Measurements from ENCODE around the gene PTPRU.

The PTPRU gene

DNA sequence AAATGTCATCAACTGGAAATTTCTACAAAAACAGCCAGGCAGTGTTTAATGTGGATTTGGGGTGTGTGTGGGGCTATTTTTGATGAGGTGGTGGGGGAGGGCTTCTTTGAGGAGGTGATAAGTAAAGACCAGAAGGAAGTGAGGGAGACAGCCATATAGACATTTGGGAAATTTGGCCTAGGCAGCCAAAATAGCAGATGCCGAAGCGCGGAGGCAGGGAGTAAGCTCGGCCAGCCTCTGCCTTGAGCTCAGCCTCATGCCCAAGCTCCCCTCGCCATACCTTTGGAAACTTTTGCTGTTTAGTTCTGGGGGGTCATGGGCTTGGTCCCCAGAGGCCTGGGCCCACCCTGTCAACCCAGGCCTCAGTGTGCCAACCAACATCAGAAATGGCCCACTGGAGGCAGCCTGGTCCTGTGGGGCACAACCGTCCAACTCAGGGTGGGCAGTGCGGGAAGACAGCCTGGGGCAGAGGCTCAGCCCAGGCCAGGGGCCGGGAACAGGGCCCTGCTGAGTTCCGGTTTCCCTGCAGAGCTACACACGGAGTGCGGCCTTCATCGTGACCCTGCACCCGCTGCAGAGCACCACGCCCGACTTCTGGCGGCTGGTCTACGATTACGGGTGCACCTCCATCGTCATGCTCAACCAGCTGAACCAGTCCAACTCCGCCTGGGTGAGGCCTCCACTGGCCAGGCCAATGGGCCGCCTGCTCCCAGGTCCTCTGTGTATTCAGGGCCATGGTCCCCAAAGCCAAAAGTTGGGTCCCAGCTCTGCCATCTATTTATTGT is 84.0 kb downstream of the PTPRU start:
- DNase-seq = no peak

DNA sequence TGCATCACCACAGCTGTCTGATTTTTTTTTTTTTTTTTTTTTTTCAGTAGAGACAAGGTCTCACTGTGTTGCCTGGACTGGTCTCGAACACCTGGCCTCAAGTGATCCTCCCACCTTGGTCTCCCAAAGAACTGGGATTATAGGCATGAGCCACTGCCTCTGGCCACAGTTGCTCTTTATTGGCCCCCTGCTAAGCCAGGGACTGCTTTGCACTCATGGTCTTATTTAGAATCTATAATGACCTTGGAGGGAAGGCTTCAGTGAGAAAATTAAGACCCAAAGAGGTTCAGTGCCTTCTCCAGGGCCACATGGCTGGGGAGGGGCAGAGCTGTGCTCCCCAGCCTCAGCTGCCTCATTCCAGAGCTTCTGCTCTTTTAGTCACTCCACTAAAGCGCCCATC is 84.9 kb downstream of the PTPRU start:
- DNase-seq = no peak

DNA sequence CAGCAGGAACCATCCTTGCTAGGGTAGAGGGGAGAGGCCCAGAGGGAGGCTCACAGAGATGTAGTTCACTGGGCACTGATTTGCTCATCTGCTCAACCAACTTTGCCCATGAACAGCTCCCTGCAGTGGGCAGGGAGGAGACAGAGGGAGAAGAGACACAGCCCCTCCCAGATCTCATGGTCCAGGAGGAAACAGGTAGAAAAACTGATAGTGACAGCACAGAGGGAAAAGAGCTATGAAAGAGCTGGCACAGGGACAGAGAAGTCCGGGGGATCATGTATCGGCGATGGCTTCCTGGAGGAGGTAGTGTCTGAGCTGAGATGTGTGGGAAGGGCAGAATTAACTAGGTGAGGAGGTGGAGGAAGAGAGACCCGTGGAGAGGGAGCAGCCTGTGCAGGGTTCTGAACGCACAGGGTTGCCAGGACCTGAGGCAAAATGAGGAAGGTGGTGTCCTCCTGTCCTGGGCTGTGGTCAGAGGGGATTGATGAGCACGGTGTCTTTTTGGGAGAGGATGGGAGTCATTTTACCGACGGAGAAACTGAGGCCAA is 85.9 kb downstream of the PTPRU start:
- DNase-seq = no peak

DNA sequence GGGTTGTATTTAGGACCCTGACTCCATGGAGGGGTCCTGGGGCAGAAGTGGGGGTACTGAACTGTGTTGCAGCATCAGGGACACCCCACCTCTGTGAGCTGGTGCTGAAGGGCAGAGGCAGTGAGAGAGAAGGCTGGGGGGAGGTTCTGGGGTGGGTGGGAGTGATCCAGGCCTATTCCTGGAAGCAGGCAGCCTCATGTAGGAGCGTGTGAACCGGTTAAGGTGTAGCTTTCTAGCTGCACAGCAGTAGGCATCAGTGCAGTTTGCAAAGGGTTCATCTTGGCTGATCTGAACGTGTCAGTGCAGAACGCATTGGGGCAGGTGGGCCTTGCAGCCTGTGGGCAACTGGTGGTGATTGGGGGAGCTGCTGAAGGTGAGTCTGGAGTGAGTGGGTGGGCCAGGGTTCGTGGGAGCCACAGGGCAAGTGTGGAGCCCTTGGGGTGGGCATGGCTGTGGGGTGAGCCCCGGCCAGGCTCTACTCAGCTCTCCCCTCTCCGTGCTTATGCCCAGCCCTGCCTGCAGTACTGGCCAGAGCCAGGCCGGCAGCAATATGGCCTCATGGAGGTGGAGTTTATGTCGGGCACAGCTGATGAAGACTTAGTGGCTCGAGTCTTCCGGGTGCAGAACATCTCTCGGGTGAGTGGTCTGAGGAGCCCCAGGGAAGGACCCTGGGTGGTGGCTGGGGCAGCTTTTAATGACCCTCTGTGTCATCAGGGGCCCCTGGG is 86.7 kb downstream of the PTPRU start:
- DNase-seq = no peak

DNA sequence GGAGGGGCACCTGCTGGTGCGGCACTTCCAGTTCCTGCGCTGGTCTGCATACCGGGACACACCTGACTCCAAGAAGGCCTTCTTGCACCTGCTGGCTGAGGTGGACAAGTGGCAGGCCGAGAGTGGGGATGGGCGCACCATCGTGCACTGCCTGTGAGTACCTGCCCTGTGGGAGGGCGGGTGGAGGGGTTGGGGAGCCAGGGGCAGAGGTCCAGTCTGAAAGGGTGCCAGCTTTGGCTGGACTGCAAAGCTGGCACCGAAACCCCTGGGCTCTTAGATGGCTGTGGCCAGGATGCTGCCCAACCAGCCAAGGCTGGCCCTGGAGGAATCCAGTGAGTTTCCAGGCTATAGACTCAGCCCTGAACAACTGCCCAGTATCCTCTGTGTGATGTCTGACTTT is 87.3 kb downstream of the PTPRU start:
- no peak for DNase-seq

DNA sequence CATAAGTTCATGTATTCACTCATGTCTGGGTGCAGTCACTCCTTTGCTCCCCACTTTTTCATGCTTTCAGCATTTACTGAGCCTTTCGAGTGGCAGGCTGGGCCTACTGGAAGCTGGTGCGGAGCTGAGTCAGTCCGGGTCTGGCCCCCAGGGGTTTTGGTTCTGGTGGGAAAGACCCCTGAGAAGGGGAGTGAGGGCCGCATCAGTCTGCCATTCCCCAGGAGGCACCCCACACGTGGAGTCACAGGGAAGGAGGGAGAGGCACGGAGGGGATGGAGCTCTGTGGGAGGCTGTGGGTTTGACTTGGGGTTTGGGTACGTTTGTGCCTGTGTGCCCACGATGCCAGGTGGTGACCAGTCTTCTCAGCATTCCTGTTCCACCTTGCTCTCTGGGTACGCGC is 87.9 kb downstream of the PTPRU start:
- DNase-seq = no peak

DNA sequence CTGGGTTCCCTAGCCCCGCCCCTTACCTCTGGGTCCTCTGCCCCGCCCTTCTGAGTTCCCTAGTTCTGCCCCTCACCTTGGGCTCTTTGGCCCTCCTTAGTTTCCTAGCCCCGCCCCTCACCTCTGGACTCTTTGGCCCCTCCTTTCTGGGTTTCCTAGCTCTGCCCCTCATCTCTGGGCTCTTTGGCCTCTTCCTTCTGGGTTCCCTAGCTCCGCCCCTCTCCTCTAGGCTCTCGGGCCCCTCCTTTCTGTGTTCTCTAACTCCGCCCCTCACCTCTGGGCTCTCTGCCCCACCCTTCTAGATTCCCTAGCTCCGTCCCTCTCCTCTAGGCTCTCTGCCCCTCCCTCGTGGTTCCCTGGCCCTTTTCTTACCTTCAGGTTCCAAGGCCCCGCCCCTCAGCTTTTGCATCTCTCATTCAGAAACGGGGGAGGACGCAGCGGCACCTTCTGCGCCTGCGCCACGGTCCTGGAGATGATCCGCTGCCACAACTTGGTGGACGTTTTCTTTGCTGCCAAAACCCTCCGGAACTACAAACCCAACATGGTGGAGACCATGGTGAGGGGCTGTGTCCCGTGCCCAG is 88.5 kb downstream of the PTPRU start:
- DNase-seq = no peak

DNA sequence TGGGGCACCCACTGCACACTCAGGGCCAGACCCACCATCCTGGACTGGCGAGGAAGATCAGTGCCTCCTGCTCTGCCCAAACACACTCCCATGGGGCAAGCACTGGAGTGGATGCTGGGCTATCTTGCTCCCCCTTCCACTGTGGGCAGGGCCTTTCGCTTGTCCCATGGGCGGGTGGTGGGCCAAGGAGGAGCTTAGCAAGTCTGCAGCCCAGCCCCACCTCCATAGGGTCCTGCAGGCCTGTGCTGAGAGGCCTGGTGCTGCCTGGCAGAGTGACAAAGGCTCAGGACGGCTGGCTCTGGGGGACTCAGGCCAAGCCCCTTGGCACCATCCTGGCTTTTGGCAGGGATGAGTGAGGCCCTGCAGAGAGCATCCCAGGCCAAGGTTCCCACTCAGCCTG is 89.4 kb downstream of the PTPRU start:
- no peak for DNase-seq

DNA sequence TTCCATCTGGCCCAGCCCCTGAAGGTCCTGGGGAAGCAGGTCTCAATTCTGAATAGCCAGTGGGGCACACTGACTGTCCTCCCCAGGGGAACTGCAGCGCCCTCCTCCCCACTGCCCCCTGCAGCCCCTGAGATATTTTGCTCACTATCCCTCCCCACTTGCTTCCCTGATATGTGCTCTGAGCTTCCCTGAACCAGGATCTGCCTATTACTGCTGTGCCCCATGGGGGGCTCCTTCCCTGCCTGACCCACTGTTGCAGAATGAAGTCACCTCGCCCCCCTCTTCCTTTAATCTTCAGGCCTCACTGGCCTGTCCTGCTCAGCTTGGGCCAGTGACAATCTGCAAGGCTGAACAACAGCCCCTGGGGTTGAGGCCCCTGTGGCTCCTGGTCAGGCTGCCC is 89.8 kb downstream of the PTPRU start:
- DNase-seq = no peak

DNA sequence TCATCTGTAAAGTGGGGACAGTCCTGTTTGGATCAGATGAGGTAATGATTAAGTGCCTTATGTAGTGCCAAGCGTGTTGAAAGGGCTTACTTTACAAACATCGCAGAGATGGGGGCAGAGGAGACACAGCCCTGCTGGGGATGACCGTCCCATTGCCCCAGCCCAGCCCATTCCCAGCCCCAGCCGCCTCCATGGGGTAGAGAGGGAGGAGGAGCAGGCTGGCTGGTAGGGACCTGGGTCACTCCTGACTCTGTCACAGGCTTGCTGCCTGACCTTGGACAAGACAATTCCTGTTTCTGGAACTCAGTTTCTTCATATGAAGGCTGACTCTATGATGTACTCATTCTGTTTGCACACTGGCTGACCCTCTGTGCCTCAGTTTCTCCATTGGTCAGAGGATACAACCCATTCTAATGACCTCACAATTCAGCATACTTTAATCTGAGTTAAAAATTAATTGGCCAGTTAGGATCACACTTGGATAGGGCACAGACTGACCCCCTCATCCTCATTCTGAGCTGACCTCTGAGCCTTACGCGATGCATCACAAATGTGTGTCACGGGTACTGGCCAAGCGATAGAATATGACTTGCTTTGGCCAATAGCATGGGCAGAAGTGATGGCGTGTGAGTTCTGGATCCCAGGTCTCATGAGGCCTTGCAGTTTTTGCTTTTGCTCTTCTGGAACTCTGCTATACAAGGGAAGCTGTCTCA is 91.1 kb downstream of the PTPRU start:
- DNase-seq = no peak

DNA sequence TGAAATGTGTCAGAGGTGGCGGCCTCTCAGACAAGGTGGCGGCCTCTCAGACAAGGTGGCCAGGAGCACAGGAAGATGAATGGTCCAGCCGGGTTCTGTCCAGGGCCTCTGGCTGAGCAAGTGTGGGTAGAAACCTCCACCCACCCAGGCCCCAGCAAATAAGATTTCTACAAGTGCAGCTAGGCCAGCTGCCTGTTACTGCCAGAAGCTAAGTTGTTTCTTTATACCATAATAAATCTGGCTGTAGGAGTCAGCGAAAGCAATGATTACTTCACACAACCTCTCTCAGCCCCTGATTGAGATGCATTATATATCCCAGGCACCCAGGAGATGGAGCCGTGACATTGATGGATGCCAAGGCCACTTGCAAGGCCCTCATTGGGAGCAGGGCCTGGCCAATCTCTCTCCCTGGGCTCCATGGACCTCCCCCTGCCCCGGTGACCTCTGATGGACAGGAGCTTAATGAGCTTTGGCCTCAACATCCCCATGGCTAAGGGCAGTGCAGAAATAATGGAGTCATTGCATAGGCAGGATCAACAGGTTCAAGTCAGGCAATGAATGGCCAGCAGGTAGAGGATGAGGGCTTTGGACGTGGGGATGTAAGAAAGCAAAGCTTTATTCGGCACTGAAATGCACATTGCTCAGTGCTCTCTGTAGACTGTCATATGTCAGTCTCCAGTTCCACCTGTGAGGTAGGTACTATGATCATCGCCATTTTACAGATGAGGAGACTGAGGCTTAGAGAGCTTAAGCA is 92.9 kb downstream of the PTPRU start:
- DNase-seq = no peak

DNA sequence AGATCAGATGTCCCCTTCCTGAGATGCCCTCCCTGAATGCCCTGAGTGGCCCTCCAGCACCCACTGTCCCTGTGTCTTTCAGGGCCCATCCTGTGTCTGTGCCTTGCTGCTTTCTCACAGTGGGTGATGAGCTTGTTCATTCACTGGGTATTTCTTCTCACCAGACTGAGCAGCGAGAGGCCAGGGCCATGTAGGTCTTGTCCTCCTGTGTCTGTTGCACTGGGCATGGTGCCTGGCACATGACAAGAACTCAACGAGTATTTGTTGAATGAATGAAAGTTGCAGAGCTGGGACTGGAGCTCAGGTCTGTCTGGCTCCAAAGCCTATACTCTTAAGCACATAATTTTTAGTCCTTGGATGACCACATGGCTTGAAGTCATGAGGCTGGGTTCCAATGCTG is 93.8 kb downstream of the PTPRU start:
- no peak for DNase-seq

DNA sequence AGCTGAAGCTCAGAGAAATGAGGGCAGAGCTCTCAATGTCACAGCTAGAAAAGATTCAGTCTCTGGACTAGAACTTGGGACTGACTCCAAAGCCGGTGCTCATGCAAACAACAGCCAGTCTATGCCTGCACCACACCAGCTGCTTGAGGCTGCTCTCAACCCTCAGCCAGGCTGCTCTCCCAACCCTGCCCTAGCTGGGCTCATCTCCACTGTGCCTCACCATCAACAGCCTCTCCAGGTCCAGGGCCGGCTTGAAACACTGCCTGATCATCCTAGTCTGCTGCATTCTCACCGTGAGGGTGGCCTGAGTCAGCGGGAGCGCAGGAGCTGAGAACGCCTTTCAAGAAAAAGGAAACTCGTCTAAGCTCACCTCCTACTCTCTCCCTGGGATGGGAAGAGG is 94.5 kb downstream of the PTPRU start:
- no peak for DNase-seq

DNA sequence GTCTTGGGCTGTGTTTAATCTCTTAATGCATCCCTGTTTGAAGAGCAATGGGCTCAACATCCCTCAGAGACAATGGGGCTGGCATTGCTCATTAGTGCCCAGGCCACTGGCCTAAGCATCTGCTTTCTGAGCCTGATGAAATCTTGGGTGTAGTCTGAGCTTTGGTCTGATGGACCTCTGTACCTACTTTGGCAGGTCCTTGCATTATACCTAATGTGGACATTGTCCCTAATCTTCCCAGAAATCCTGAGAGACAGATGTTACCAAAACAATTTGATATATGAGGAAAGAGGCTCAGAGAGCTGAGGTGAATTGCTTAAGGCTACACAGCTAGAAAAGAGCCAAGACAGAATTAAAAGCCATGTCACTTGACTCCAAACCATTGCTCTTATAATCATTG is 95.0 kb downstream of the PTPRU start:
- DNase-seq = no peak

DNA sequence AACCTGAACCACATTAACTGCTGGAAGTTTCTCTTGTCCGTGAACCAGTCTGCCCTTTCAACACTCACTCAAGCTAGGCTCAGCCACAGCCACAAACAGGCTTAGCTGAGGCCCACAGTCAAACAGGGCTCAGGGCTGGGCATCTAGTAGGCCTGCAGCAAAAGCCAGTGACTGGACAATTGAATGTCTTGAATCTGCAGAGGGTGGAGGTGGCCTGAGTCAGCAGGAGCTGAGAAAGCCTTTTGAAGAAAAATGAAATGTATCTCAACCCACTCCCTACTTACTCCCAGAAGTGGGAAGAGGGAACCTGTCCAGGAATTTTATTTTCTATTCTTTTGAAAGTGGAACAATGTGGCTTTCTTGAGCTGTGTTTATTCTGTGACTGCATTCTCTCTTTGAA is 95.4 kb downstream of the PTPRU start:
- DNase-seq = no peak

DNA sequence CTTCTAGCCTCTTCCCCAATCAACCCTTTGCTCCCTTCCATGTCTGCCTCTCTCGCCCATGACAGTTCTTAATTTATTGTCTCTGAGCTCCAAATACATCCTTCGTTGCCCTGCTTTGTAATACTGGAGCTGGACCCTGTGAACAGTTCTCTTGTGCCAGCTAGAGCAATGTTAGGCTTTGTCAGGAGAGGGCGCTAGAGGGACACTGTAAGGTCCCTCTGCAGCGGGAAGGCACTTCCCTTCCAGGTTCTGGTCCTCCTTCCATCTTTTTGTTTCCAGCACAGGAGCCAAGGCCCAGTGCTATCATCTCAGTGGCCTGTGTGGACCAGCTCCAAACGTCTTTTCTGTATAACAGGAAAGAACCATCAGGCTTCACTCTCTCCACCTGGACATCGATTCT is 95.9 kb downstream of the PTPRU start:
- DNase-seq = no peak

DNA sequence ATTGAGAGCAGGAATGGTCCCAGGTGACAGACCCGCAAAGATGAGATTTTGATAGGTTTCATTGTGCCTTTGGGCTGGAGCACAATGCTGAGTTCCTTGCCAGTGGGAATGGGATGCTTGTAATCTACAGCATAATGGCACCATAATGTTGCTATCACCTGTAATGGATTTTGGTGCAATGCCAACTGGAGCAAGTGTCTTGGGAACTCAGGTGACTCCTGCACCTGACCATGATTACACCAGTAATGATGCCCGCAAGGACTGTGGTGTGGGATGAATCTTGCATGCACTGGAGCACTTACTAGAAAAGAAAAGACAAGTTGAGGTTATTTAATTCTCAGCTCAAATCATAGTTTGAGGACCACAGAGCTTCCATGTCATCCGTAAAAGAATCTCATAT is 96.7 kb downstream of the PTPRU start:
- no peak for DNase-seq

DNA sequence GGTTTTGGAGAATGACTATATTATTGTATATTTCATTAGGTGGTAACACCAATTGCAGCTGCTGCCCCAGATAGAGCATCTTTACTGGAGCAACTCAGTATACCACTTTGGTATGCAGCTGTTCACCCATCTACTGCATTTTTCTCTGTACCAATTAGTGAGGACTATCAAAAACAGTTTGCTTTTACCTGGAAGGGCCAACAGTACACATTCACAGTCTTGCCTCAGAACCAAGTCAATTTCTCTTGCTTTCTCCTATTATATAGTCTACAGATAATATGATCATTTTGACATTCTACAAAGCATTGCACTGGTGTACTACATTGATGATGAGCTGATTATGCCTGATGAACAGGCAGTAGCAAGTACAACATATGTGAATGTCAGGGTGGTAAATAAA is 99.3 kb downstream of the PTPRU start:
- no peak for DNase-seq

DNA sequence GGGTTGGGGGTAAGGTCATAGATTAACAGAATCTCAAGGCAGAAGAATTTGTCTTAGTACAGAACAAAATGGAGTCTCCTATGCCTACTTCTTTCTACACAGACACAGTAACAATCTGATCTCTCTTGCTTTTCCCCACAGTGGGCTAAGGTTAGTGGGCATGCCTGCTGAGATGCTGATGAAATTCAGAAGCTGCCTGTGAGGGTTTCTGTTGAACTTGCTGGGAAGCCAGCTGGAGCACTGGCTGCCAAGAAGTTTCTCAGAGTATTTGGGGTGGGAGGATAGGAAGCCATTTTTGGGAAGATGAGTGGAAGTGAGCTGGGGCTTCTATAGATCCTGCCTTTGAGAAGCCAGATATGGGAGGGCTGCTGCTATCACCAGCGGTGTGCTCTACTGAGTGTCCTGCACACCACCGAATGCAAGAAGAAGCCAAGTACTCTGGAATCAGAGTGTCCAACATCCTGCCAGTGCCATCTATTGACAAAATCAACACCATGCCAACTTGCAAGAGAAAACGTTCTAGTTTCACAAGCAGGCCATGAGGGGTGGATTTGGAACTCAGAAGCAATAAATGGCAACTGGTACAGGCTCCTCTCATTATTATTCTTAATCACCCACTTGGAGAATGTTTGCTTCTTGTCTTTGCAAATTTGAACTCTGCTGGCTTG is 102.7 kb downstream of the PTPRU start:
- DNase-seq = no peak

DNA sequence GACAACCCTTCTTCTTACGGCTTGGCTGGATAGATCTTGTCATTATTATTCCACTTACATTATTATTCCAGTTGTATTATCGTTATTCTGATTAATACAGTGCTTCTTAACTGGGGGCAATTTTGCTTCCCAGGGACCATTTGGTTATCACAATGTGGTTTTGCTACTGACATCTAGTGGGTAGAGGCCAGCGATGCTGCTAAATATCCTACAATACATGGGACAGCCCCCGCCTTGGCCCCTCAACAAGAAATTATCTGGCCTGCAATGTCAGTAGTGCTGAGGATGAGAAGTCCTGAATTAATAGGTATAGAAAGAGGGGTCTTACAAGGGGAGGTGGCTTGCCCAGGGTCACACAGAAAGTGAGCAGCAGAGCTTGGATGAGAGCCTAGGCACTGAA is 105.6 kb downstream of the PTPRU start:
- no peak for DNase-seq

DNA sequence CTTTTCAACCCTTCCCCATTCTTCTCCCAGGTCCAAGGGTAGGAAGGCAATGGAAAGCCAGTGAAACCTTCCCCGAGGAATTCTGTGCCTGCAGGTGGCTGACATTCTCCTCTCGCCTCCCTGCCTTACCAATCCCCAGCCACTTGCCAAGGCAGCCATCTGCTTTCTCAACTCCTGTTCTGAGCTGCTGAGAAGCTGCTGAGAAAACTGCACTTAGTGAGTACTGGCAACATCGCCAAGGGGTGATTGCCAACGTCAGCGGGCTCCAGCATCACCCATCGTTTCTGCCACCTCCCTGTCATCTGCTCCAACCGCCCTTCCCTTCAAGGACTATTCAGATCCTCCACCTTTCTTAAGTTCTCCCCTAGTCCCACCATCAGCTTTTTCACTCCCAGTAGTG is 106.0 kb downstream of the PTPRU start:
- DNase-seq = no peak

DNA sequence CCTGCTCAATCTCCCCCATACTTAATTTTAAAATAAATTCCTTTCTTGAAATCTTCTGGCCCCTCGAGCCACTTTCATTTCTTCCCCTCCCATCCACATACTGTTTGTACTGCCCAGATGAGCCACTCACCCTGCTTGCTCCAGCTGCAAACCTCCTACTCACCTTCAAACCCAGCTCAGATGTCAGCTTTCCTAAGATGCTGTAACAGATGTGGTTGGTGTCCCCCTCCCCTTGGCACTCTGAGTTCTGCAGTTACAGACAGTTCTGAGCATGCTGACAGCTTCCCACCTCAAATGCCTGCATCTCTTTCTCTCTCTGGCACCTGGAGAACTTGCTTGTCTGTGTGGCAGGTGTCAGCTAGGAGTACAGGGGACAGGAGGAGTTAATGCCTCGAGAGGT is 106.7 kb downstream of the PTPRU start:
- no peak for DNase-seq

Measured in KG1 (cell line).